HCT116 (cell line): ENCODE data around the gene KCTD14. TPM values are rescaled to one million over a fixed set of nuclear protein-coding genes. Genes with fewer than 3 reads are reported as not detected.

Source experiments
- ATAC-seq: fragments of 200-7000 bp; cut with Tn5 transposase; 2 replicates; pipeline ENCODE4 v1.9.1; 2020; ENCODE audit warnings: mild to moderate bottlenecking, moderate library complexity
- BruUV-seq: library from RNA; stranded (reverse); fragments of 400-500 nt; replicated peaks from 2 replicates; lab custom pipeline; 2021; lab: Mats Ljungman, UMichigan
- CTCF ChIA-PET: fragments of 300-600 bp; sonication (Branson Sonifier 250); formaldehyde crosslinking; loops from one replicate; lab custom pipeline; 2021; ENCODE audit warnings: antibody characterized with exemption; lab: Charles Lee
- POLR2A ChIA-PET: fragments of 300-600, 350-600 bp; sonication (Branson Sonifier 250); formaldehyde crosslinking; loops from one replicate; lab custom pipeline; 2021; ENCODE audit warnings: antibody characterized with exemption; lab: Charles Lee
- RAD21 ChIA-PET, 2 experiments: fragments of 300-600 bp; sonication (Branson Sonifier 250); formaldehyde crosslinking; loops; one replicate each; lab custom pipeline; 2023; ENCODE audit warnings: low total read pairs in 2 of 2; ENCODE audit not compliant: uncharacterized antibody in 2 of 2, unreplicated experiment in 2 of 2, low non-redundant PET in 1 of 2; lab: Charles Lee
- DNase-seq: peaks from one replicate; pipeline ENCODE4 v3.0.0-alpha.2; 2010; ENCODE audit warnings: low read depth, low spot score
- H2AFZ ChIP-seq: fragments of 200-600 bp; shearing (Covaris generic), sonication (generic); 2 replicates; pipeline ENCODE4 v1.6.1; 2017; ENCODE audit warnings: low read depth, mixed run types, mixed read lengths, antibody characterized with exemption, low read length; ENCODE audit not compliant: poor library complexity, severe bottlenecking
- H3K27ac ChIP-seq: 2 replicates; pipeline ENCODE4 v1.5.1; 2012; ENCODE audit warnings: low read depth, low read length
- H3K27me3 ChIP-seq: fragments of 200-600 bp; sonication (generic); 2 replicates; pipeline ENCODE4 v1.6.1; 2016; ENCODE audit warnings: mixed run types, low read length, mixed read lengths; ENCODE audit not compliant: insufficient read depth
- H3K36me3 ChIP-seq, 2 experiments: fragments of 200-500 bp in 1 of 2; fragments of 200-600 bp in 1 of 2; sonication (Bioruptor generic) in 1 of 2; sonication (generic) in 1 of 2; 2 replicates each; pipeline versions ENCODE4 v1.5.1 to v1.6.1; 2014 to 2016; ENCODE audit warnings: low read length in 2 of 2, inconsistent platforms in 1 of 2, mixed read lengths in 1 of 2, mixed run types in 1 of 2; ENCODE audit not compliant: insufficient read depth in 2 of 2, control insufficient read depth in 1 of 2
- H3K4me1 ChIP-seq, 2 experiments: fragments of 200-600 bp in 1 of 2; sonication (generic) in 1 of 2; 2 replicates each; pipeline versions ENCODE4 v1.5.1 to v1.6.1; 2012 to 2017; ENCODE audit warnings: low read length in 2 of 2, inconsistent platforms in 1 of 2, mild to moderate bottlenecking in 1 of 2, mixed read lengths in 1 of 2, mixed run types in 1 of 2, moderate library complexity in 1 of 2; ENCODE audit not compliant: insufficient read depth in 2 of 2, control insufficient read depth in 1 of 2
- H3K4me2 ChIP-seq: fragments of 200-600 bp; sonication (generic); 2 replicates; pipeline ENCODE4 v1.6.1; 2017; ENCODE audit warnings: mixed run types, low read length, mixed read lengths
- H3K4me3 ChIP-seq, 2 experiments: fragments of 200-600 bp in 1 of 2; sonication (generic) in 1 of 2; replicated peaks in 1 of 2; 2 replicates each; pipeline ENCODE4 v1.5.1; 2011 to 2016; ENCODE audit warnings: low read length in 2 of 2, control low read depth in 1 of 2, low read depth in 1 of 2, mild to moderate bottlenecking in 1 of 2, mixed read lengths in 1 of 2, mixed run types in 1 of 2
- H3K79me2 ChIP-seq: fragments of 200-600 bp; sonication (generic); 2 replicates; pipeline ENCODE4 v1.6.1; 2017; ENCODE audit warnings: mild to moderate bottlenecking, mixed run types, low read length, moderate library complexity, mixed read lengths; ENCODE audit not compliant: insufficient read depth
- H3K9ac ChIP-seq: fragments of 200-600 bp; sonication (generic); 2 replicates; pipeline ENCODE4 v1.6.1; 2016; ENCODE audit warnings: low read length, mixed read lengths
- H3K9me2 ChIP-seq: fragments of 200-600 bp; sonication (generic), shearing (Covaris generic); 2 replicates; pipeline ENCODE4 v1.6.1; 2017; ENCODE audit warnings: mixed run types, mild to moderate bottlenecking, moderate library complexity; ENCODE audit not compliant: insufficient read depth
- H3K9me3 ChIP-seq, 2 experiments: fragments of 200-500 bp in 1 of 2; fragments of 200-600 bp in 1 of 2; sonication (Bioruptor generic) in 1 of 2; sonication (generic) in 1 of 2; 2 replicates each; pipeline ENCODE4 v1.6.1; 2014 to 2017; ENCODE audit warnings: low read length in 2 of 2, mixed read lengths in 2 of 2, inconsistent platforms in 1 of 2, low read depth in 1 of 2, mild to moderate bottlenecking in 1 of 2, mixed run types in 1 of 2, moderate library complexity in 1 of 2; ENCODE audit not compliant: control insufficient read depth in 1 of 2, insufficient read depth in 1 of 2
- H4K20me1 ChIP-seq: fragments of 200-600 bp; sonication (generic), shearing (Covaris generic); 2 replicates; pipeline ENCODE4 v1.6.1; 2017; ENCODE audit warnings: mixed run types, mild to moderate bottlenecking, moderate library complexity; ENCODE audit not compliant: insufficient read depth
- CBX3 ChIP-seq: IDR thresholded peaks from 2 replicates; pipeline ENCODE4 v1.6.1; 2012; ENCODE audit warnings: low read depth
- ELF1 ChIP-seq: IDR thresholded peaks from 2 replicates; pipeline ENCODE4 v1.6.1; 2012; ENCODE audit warnings: low read depth, borderline replicate concordance
- EZH2 ChIP-seq: fragments of 200-600 bp; sonication (generic); IDR thresholded peaks from 2 replicates; pipeline ENCODE4 v1.6.1; 2017; ENCODE audit warnings: antibody characterized with exemption, mixed run types
- EZH2phosphoT487 ChIP-seq: fragments of 200-600 bp; IDR thresholded peaks from 2 replicates; pipeline ENCODE4 v1.6.1; 2018; ENCODE audit warnings: antibody characterized with exemption, borderline replicate concordance
- POLR2AphosphoS5 ChIP-seq: IDR thresholded peaks from 2 replicates; pipeline ENCODE4 v1.6.1; 2011; ENCODE audit warnings: mild to moderate bottlenecking, low read depth, low read length, moderate library complexity
- SRF ChIP-seq: IDR thresholded peaks from 2 replicates; pipeline ENCODE4 v1.6.1; 2012; ENCODE audit warnings: low read depth
- YY1 ChIP-seq: IDR thresholded peaks from 2 replicates; pipeline ENCODE4 v1.6.1; 2011; ENCODE audit warnings: low read length, low read depth, moderate library complexity, mild to moderate bottlenecking; ENCODE audit not compliant: insufficient replicate concordance; ENCODE audit errors: extremely low read depth
- intact Hi-C: fragments of 100-400 bp; cut with micrococcal nuclease; formaldehyde crosslinking; loops from 2 replicates; pipeline ENCODE4 v1.10.0; 2022
- total RNA-seq: library from RNA; stranded (reverse); gene quantifications from one replicate; pipeline ENCODE4 v1.2.1, GENCODE V29; 2021; ENCODE audit not compliant: unreplicated experiment
- TF ChIP-seq, protein P1 (sequence below): IDR thresholded peaks from 2 replicates; pipeline ENCODE4 v1.6.1; 2012
- TF ChIP-seq, protein P2 (sequence below): IDR thresholded peaks from 2 replicates; pipeline ENCODE4 v1.6.1; 2012; ENCODE audit warnings: low read depth
- TF ChIP-seq, protein P3 (sequence below): IDR thresholded peaks from 2 replicates; pipeline ENCODE4 v1.6.1; 2011; ENCODE audit warnings: mild to moderate bottlenecking, low read length, moderate library complexity; ENCODE audit not compliant: insufficient replicate concordance; ENCODE audit errors: extremely low read depth

Gene KCTD14
- total RNA-seq, 1 experiment from 2014 or later: 15.2 TPM

DNA sequence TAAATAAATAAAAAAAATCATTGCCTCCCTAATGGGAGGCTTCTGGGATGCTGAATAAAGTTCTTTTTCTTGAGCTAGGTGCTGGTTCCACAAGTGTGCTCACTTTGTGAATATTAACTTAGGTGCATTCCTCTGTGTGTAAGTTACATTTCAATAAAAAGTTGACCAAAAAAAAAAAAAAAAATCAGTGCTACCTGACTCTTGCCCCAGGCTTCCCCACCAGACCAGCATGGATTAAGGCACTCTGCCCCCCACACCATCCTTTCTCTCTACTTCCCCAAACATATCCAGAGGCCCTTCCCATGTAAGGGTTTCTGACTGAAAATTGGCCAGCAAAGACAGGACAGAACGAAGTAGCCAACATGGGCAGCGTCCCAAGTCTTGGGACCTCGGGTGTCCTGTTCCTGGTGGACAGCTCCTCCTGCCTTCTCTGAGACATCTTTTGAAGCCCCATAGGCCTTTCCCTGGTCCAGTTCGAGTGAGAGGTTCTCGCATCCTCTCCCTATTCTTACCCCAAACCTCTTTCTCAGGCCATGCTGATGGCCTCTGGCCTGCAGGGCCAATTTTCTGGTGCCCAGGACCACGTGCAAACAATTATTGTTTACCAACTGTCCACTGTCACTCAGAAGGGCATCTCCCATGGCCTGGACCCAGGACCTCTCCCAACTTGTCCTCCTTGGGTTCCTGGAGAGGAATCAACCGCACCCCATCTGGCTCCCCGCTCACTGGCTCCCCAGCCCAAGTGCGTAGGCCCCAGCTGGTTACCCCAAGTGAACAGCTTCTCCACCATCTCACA, 14.9 kb upstream of the KCTD14 start (continued):
- no peak for TF ChIP-seq CBX3
- no peak for TF ChIP-seq YY1
- TF ChIP-seq, protein P1, sequence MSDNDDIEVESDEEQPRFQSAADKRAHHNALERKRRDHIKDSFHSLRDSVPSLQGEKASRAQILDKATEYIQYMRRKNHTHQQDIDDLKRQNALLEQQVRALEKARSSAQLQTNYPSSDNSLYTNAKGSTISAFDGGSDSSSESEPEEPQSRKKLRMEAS: no peak
- no peak for TF ChIP-seq EZH2

DNA sequence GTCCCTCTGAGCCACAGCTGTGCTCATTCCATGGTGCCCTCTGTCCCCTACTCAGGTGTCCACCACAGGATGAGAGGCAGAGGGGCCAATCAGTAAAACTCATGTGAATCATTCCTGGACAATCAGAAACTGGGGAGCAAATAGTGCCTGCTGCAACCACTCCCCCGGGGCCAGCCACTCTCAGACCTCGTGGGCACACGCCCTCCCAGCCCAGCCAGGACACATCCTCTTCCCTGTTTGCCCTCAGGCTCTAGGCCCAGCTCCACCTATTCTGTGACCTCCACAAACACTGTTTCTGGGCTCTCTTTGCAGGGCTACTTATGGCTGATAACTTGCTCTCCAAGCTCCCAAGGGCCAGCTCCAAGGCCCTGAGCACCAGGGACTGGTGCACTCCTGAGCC, 14.0 kb upstream of the KCTD14 start:
- 0 out of 2 replicates have a peak overlapping the region, but pooled peaks have one; percentile 7 for H3K4me2 ChIP-seq
- POLR2A ChIA-PET: no interaction called here
- no peak overlapping the region for H2AFZ ChIP-seq
- no peak overlapping the region; the same call in 1 of the 2 replicates for H3K27ac ChIP-seq
- CTCF ChIA-PET: interaction anchor here (1.5 to 1.6 kb wide), 2 partner anchors 9 to 42 kb away, joined by 4 read pairs; partner anchors contain the start of gene INTS4
- intact Hi-C loops: no loop called here
- H3K9me2 ChIP-seq: no peaks in the 10 kb centered on the region
- RAD21 ChIA-PET: no interaction called here
- no peak overlapping the region for H3K4me3 ChIP-seq
- TF ChIP-seq, protein P2, sequence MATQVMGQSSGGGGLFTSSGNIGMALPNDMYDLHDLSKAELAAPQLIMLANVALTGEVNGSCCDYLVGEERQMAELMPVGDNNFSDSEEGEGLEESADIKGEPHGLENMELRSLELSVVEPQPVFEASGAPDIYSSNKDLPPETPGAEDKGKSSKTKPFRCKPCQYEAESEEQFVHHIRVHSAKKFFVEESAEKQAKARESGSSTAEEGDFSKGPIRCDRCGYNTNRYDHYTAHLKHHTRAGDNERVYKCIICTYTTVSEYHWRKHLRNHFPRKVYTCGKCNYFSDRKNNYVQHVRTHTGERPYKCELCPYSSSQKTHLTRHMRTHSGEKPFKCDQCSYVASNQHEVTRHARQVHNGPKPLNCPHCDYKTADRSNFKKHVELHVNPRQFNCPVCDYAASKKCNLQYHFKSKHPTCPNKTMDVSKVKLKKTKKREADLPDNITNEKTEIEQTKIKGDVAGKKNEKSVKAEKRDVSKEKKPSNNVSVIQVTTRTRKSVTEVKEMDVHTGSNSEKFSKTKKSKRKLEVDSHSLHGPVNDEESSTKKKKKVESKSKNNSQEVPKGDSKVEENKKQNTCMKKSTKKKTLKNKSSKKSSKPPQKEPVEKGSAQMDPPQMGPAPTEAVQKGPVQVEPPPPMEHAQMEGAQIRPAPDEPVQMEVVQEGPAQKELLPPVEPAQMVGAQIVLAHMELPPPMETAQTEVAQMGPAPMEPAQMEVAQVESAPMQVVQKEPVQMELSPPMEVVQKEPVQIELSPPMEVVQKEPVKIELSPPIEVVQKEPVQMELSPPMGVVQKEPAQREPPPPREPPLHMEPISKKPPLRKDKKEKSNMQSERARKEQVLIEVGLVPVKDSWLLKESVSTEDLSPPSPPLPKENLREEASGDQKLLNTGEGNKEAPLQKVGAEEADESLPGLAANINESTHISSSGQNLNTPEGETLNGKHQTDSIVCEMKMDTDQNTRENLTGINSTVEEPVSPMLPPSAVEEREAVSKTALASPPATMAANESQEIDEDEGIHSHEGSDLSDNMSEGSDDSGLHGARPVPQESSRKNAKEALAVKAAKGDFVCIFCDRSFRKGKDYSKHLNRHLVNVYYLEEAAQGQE: no peak
- TF ChIP-seq, protein P3, sequence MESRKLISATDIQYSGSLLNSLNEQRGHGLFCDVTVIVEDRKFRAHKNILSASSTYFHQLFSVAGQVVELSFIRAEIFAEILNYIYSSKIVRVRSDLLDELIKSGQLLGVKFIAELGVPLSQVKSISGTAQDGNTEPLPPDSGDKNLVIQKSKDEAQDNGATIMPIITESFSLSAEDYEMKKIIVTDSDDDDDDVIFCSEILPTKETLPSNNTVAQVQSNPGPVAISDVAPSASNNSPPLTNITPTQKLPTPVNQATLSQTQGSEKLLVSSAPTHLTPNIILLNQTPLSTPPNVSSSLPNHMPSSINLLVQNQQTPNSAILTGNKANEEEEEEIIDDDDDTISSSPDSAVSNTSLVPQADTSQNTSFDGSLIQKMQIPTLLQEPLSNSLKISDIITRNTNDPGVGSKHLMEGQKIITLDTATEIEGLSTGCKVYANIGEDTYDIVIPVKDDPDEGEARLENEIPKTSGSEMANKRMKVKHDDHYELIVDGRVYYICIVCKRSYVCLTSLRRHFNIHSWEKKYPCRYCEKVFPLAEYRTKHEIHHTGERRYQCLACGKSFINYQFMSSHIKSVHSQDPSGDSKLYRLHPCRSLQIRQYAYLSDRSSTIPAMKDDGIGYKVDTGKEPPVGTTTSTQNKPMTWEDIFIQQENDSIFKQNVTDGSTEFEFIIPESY: no peak
- TF ChIP-seq POLR2AphosphoS5 (no peak), EZH2 (no peak), EZH2phosphoT487 (no peak), ELF1 (no peak), YY1 (no peak), SRF (no peak)
- TF ChIP-seq, all 23 proteins: peak for 0
- no peak for DNase-seq
- peaks cover 35 to 57% of the 10 kb centered on the region in 2 experiments for H3K4me1 ChIP-seq
- no peaks in the 10 kb centered on the region for H4K20me1 ChIP-seq
- H3K79me2 ChIP-seq: no peaks in the 10 kb centered on the region
- H3K36me3 ChIP-seq: no peaks in the 10 kb centered on the region
- H3K9ac ChIP-seq: no peak overlapping the region
- BruUV-seq: no TSS peak
- no peaks in the 10 kb centered on the region for H3K9me3 ChIP-seq
- ATAC-seq: no peak
- H3K27me3 ChIP-seq: no peaks in the 10 kb centered on the region
